HEK293 (cell line): ENCODE data around the gene CDX2.

ENCODE experiments used
- CTCF ChIA-PET: fragments of 350-600 bp; formaldehyde crosslinking; extraction: SDS; loops from one replicate; lab custom pipeline; 2021; ENCODE audit warnings: antibody characterized with exemption; lab: Yijun Ruan, JAX
- POLR2A ChIA-PET: fragments of 300-600 bp; formaldehyde crosslinking; extraction: SDS; loops from one replicate; lab custom pipeline; 2020; ENCODE audit warnings: antibody characterized with exemption, inconsistent platforms; lab: Yijun Ruan, JAX
- H3K27ac ChIP-seq: fragments of 200-500 bp; sonication (Bioruptor generic); 2 replicates; pipeline ENCODE4 v1.5.1; 2014; ENCODE audit warnings: low read depth, low read length, control low read depth, inconsistent platforms; ENCODE audit errors: extremely low read depth
- H3K36me3 ChIP-seq, 2 experiments: fragments of 200-500 bp in 1 of 2; sonication (Bioruptor generic) in 1 of 2; 1 replicate in 1 of 2; 2 replicates in 1 of 2; pipeline ENCODE4 v1.5.1; 2014 to 2017; ENCODE audit warnings: inconsistent platforms in 2 of 2, low read length in 2 of 2; ENCODE audit not compliant: control insufficient read depth in 2 of 2, insufficient read depth in 1 of 2
- H3K4me1 ChIP-seq: fragments of 200-500 bp; sonication (Bioruptor generic); 2 replicates; pipeline ENCODE4 v1.5.1; 2014; ENCODE audit warnings: mild to moderate bottlenecking, low read length, inconsistent platforms; ENCODE audit not compliant: control insufficient read depth, insufficient read depth
- H3K4me3 ChIP-seq: 2 replicates; pipeline ENCODE4 v1.5.1; 2011; ENCODE audit warnings: low read depth, mild to moderate bottlenecking, control low read depth, low read length, moderate library complexity
- H3K9me3 ChIP-seq: fragments of 200-500 bp; sonication (Bioruptor generic); 2 replicates; pipeline ENCODE4 v1.5.1; 2014; ENCODE audit warnings: low read depth, low read length, inconsistent platforms; ENCODE audit not compliant: control insufficient read depth, insufficient read depth
- AEBP2 ChIP-seq: fragments of 450-650 bp; formaldehyde crosslinking; IDR thresholded peaks from 2 replicates; pipeline ENCODE4 v1.5.1; 2016; ENCODE audit warnings: missing biosample characterization, missing genetic modification characterization, borderline replicate concordance
- BCL11A ChIP-seq: fragments of 450-650 bp; formaldehyde crosslinking; IDR thresholded peaks from 2 replicates; pipeline ENCODE4 v1.5.1; 2016; ENCODE audit warnings: low read depth, missing biosample characterization, missing genetic modification characterization
- HOXD13 ChIP-seq: sonication (generic); formaldehyde crosslinking; IDR thresholded peaks from 2 replicates; pipeline ENCODE4 v1.8.0; 2022; ENCODE audit warnings: missing genetic modification reagents, borderline replicate concordance
- KLF16 ChIP-seq: fragments of 450-650 bp; formaldehyde crosslinking; IDR thresholded peaks from 2 replicates; pipeline ENCODE4 v1.5.1; 2017; ENCODE audit warnings: missing biosample characterization, missing genetic modification characterization
- YY1 ChIP-seq: fragments of 450-650 bp; formaldehyde crosslinking; IDR thresholded peaks from 2 replicates; pipeline ENCODE4 v1.5.1; 2018; ENCODE audit warnings: missing biosample characterization, missing genetic modification characterization
- ZFP3 ChIP-seq: fragments of 450-650 bp; formaldehyde crosslinking; IDR thresholded peaks from 2 replicates; pipeline ENCODE4 v1.5.1; 2016; ENCODE audit warnings: low read depth, missing biosample characterization, missing genetic modification characterization
- ZNF112 ChIP-seq: fragments of 450-650 bp; formaldehyde crosslinking; IDR thresholded peaks from 2 replicates; pipeline ENCODE4 v1.5.0; 2017; ENCODE audit warnings: missing biosample characterization, missing genetic modification characterization
- ZNF138 ChIP-seq: fragments of 450-650 bp; formaldehyde crosslinking; IDR thresholded peaks from 2 replicates; pipeline ENCODE4 v1.5.1; 2016; ENCODE audit warnings: missing biosample characterization, missing genetic modification characterization, borderline replicate concordance
- ZNF280C ChIP-seq: fragments of 450-650 bp; formaldehyde crosslinking; IDR thresholded peaks from 2 replicates; pipeline ENCODE4 v1.5.1; 2016; ENCODE audit warnings: missing biosample characterization, missing genetic modification characterization
- ZNF292 ChIP-seq: fragments of 450-650 bp; formaldehyde crosslinking; IDR thresholded peaks from 2 replicates; pipeline ENCODE4 v1.5.1; 2016; ENCODE audit warnings: low read depth, missing biosample characterization, missing genetic modification characterization, borderline replicate concordance
- ZNF548 ChIP-seq: fragments of 450-650 bp; formaldehyde crosslinking; IDR thresholded peaks from 2 replicates; pipeline ENCODE4 v1.5.1; 2016; ENCODE audit warnings: missing biosample characterization, missing genetic modification characterization
- ZNF596 ChIP-seq: fragments of 450-650 bp; IDR thresholded peaks from 2 replicates; pipeline ENCODE4 v1.5.0; 2018; ENCODE audit warnings: missing biosample characterization, mild to moderate bottlenecking, missing genetic modification characterization, moderate library complexity
- ZNF610 ChIP-seq: fragments of 450-650 bp; formaldehyde crosslinking; IDR thresholded peaks from 2 replicates; pipeline ENCODE4 v1.5.1; 2016; ENCODE audit warnings: missing biosample characterization, missing genetic modification characterization, borderline replicate concordance
- ZNF645 ChIP-seq: fragments of 450-650 bp; formaldehyde crosslinking; IDR thresholded peaks from 2 replicates; pipeline ENCODE4; 2016; ENCODE audit warnings: missing biosample characterization, missing genetic modification characterization
- ZNF791 ChIP-seq: fragments of 450-650 bp; formaldehyde crosslinking; IDR thresholded peaks from 2 replicates; pipeline ENCODE4 v1.5.1; 2016; ENCODE audit warnings: missing biosample characterization, missing genetic modification characterization
- TF ChIP-seq, protein P1 (sequence below): fragments of 450-650 bp; formaldehyde crosslinking; IDR thresholded peaks from 2 replicates; pipeline ENCODE4 v1.5.1; 2017; ENCODE audit warnings: missing biosample characterization, missing genetic modification characterization
- TF ChIP-seq, protein P2 (sequence below): fragments of 450-650 bp; formaldehyde crosslinking; IDR thresholded peaks from 2 replicates; pipeline ENCODE4 v1.5.1; 2016; ENCODE audit warnings: missing biosample characterization, missing genetic modification characterization

Gene CDX2

GRCh38 chr13:27980280-27980998 is 11.3 kb upstream of the CDX2 start:
- TF ChIP-seq YY1 (no peak), ZNF596 (tag by site-specific recombination) (0 out of 2 replicates have a peak, but pooled peaks have one; percentile 29)
- H3K4me1 ChIP-seq: no peaks in the 10 kb centered on the region
- no peaks in the 10 kb centered on the region for H3K36me3 ChIP-seq
- no peaks in the 10 kb centered on the region for H3K9me3 ChIP-seq
- no peak overlapping the region for H3K4me3 ChIP-seq
- CTCF ChIA-PET: interaction anchor here (0.6 kb wide), 1 partner anchor 623 kb away, joined by 4 read pairs; no protein-coding TSS in a partner anchor
- POLR2A ChIA-PET: no interaction called here
- H3K27ac ChIP-seq: no peak overlapping the region

DNA sequence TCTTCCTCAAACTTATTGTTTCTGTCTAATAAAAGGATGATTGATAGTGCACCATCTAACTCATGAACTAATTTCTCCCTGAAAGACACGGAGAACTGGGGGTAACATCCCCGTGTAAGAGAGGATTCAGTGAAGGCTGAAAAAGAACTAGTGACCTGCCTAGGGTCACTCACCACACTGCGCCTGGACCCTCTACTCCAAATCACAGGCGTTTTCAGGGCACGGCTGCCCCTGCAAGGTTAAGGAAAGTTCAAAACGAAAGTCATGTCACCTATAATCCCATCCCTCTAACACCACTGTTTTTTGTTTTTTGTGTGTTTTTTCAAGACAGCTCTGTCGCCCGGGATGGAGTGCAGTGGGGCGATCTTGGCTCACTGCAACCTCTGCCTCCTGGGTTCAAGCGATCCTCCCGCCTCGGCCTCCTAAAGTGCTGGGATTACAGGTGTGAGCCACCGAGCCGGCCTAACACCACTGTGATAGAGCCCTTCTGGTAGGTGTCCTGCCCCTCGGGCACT is 10.7 kb upstream of the CDX2 start:
- CTCF ChIA-PET: no interaction called here
- Histone ChIP-seq H3K27ac (no peak overlapping the region), H3K4me1 (no peaks in the 10 kb centered on the region), H3K4me3 (no peak overlapping the region), H3K36me3 (no peaks in the 10 kb centered on the region), H3K9me3 (no peaks in the 10 kb centered on the region)
- TF ChIP-seq ZNF548 (tag by site-specific recombination): no peak
- TF ChIP-seq ZNF610: no peak
- TF ChIP-seq ZNF112 (tag by site-specific recombination): no peak
- no peak for TF ChIP-seq ZNF292 (tag by site-specific recombination)
- TF ChIP-seq AEBP2 (tag by site-specific recombination): no peak
- TF ChIP-seq ZNF791 (tag by site-specific recombination): no peak
- TF ChIP-seq ZNF138 (tag by site-specific recombination): no peak
- no peak for TF ChIP-seq ZFP3 (tag by site-specific recombination)
- POLR2A ChIA-PET: no interaction called here

- Histone ChIP-seq H3K9me3 (no peaks in the 10 kb centered on the region), H3K4me1 (no peaks in the 10 kb centered on the region), H3K4me3 (no peak overlapping the region), H3K36me3 (no peaks in the 10 kb centered on the region), H3K27ac (no peak overlapping the region)
- ChIA-PET CTCF (interaction anchor here (0.6 to 1.3 kb wide), 3 partner anchors 19 to 77 kb away, joined by 3 to 4 read pairs (median 3); no protein-coding TSS in a partner anchor), POLR2A (no interaction called here)
- TF ChIP-seq ZFP3 (tag by site-specific recombination) (no peak), HOXD13 (CRISPR knock-in tag) (no peak), KLF16 (tag by site-specific recombination) (no peak), ZNF645 (tag by site-specific recombination) (no peak), BCL11A (tag by site-specific recombination) (no peak), ZNF280C (tag by site-specific recombination) (no peak)
- TF ChIP-seq, protein P1, sequence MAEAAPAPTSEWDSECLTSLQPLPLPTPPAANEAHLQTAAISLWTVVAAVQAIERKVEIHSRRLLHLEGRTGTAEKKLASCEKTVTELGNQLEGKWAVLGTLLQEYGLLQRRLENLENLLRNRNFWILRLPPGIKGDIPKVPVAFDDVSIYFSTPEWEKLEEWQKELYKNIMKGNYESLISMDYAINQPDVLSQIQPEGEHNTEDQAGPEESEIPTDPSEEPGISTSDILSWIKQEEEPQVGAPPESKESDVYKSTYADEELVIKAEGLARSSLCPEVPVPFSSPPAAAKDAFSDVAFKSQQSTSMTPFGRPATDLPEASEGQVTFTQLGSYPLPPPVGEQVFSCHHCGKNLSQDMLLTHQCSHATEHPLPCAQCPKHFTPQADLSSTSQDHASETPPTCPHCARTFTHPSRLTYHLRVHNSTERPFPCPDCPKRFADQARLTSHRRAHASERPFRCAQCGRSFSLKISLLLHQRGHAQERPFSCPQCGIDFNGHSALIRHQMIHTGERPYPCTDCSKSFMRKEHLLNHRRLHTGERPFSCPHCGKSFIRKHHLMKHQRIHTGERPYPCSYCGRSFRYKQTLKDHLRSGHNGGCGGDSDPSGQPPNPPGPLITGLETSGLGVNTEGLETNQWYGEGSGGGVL: no peak
- TF ChIP-seq, protein P2, sequence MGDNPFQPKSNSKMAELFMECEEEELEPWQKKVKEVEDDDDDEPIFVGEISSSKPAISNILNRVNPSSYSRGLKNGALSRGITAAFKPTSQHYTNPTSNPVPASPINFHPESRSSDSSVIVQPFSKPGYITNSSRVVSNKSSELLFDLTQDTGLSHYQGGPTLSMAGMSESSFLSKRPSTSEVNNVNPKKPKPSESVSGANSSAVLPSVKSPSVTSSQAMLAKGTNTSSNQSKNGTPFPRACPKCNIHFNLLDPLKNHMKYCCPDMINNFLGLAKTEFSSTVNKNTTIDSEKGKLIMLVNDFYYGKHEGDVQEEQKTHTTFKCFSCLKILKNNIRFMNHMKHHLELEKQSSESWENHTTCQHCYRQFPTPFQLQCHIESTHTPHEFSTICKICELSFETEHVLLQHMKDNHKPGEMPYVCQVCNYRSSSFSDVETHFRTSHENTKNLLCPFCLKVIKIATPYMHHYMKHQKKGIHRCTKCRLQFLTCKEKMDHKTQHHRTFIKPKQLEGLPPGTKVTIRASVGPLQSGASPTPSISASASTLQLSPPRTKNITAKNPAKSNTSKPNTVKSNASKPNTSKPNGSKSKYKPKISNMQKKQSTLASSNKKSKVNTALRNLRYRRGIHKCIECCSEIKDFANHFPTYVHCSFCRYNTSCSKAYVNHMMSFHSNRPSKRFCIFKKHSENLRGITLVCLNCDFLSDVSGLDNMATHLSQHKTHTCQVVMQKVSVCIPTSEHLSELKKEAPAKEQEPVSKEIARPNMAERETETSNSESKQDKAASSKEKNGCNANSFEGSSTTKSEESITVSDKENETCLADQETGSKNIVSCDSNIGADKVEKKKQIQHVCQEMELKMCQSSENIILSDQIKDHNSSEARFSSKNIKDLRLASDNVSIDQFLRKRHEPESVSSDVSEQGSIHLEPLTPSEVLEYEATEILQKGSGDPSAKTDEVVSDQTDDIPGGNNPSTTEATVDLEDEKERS (tag by site-specific recombination): no peak
Observed at GRCh38 chr13:27979001-27979643, 10.0 kb upstream of the CDX2 start.
